Measurements from ENCODE around the gene TBC1D21.

DNA sequence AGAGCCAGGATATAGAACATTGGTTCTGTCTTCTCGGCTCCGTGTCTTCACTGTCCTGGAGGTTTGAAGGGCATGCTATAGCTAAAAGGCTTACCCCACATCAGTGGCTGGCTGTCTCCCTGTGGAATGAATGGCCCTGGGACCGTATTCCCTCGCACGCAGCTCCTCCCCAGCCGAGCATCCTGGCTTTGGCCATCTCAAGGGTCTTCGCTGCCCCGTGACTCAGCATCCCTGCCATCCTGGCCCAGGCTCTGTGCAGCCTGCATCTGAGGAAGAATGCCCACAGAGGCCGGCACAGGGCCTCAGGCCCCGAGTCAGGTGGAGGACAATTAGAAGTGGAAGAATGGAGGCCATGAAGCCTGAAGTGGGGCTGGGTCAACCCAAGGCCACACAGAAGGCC is 63.9 kb downstream of the TBC1D21 start:
- TF ChIP-seq POLR2A (IDR thresholded peaks at IDR 0.05; ENCODE audit: low read depth, low read length) (no peak), POLR2AphosphoS5 (IDR thresholded peaks at IDR 0.05; ENCODE audit: low read depth, low read length) (no peak)
